Astrocyte (in vitro differentiated cells and primary cell): Measurements from ENCODE around the gene LEMD2. TPM values are rescaled to one million over a fixed set of nuclear protein-coding genes. Genes with fewer than 3 reads are reported as not detected.

Experiments used
- DNase-seq: peaks from one replicate; pipeline ENCODE4 v3.0.0-alpha.2; 2010; ENCODE audit warnings: low read depth
- FAIRE-seq: peaks from 2 replicates; lab custom pipeline; 2011; peaks lifted over from hg19 to GRCh38; lab: Jason Lieb, UNC
- H2AFZ ChIP-seq: 2 replicates; pipeline ENCODE4 v1.6.0; 2012; ENCODE audit warnings: low read depth, low read length, inconsistent platforms
- H3K27ac ChIP-seq: 2 replicates; pipeline ENCODE4 v1.5.1; 2011; ENCODE audit warnings: low read depth, low read length, inconsistent platforms
- H3K27me3 ChIP-seq: 2 replicates; pipeline ENCODE4 v1.6.0; 2011; ENCODE audit warnings: low read length, inconsistent platforms; ENCODE audit not compliant: insufficient read depth
- H3K36me3 ChIP-seq: 2 replicates; pipeline ENCODE4 v1.5.1; 2011; ENCODE audit warnings: low read length, inconsistent platforms; ENCODE audit not compliant: insufficient read depth
- H3K4me1 ChIP-seq: 2 replicates; pipeline ENCODE4 v1.5.1; 2011; ENCODE audit warnings: low read length, inconsistent platforms; ENCODE audit not compliant: insufficient read depth
- H3K4me2 ChIP-seq: 2 replicates; pipeline ENCODE4 v1.6.0; 2012; ENCODE audit warnings: low read length, inconsistent platforms
- H3K4me3 ChIP-seq: 2 replicates; pipeline ENCODE4 v1.5.1; 2011; ENCODE audit warnings: low read depth, mild to moderate bottlenecking, low read length, inconsistent platforms; ENCODE audit not compliant: insufficient read depth
- H3K79me2 ChIP-seq: 2 replicates; pipeline ENCODE4 v1.6.0; 2012; ENCODE audit warnings: mild to moderate bottlenecking, low read length, inconsistent platforms; ENCODE audit not compliant: insufficient read depth
- H3K9ac ChIP-seq: 2 replicates; pipeline ENCODE4 v1.6.0; 2012; ENCODE audit warnings: mild to moderate bottlenecking, low read length, inconsistent platforms
- H3K9me3 ChIP-seq: 2 replicates; pipeline ENCODE4 v1.5.1; 2012; ENCODE audit warnings: low read depth, mild to moderate bottlenecking, low read length, inconsistent platforms; ENCODE audit not compliant: insufficient read depth
- H4K20me1 ChIP-seq: 2 replicates; pipeline ENCODE4 v1.6.0; 2012; ENCODE audit warnings: low read length, inconsistent platforms; ENCODE audit not compliant: insufficient read depth
- H3K27ac Mint-ChIP-seq: one replicate; pipeline ENCODE4 v1.8.0; 2021; ENCODE audit warnings: mild to moderate bottlenecking, mixed read lengths; ENCODE audit not compliant: unreplicated experiment
- H3K27me3 Mint-ChIP-seq: one replicate; pipeline ENCODE4 v1.8.0; 2021; ENCODE audit warnings: low read depth, mixed read lengths; ENCODE audit not compliant: unreplicated experiment
- H3K36me3 Mint-ChIP-seq: one replicate; pipeline ENCODE4 v1.8.0; 2021; ENCODE audit warnings: low read depth, mixed read lengths; ENCODE audit not compliant: unreplicated experiment
- H3K4me1 Mint-ChIP-seq: one replicate; pipeline ENCODE4 v1.8.0; 2021; ENCODE audit warnings: low read depth, mixed read lengths; ENCODE audit not compliant: unreplicated experiment
- H3K4me3 Mint-ChIP-seq: one replicate; pipeline ENCODE4 v1.8.0; 2021; ENCODE audit warnings: mild to moderate bottlenecking, moderate library complexity, mixed read lengths; ENCODE audit not compliant: unreplicated experiment
- H3K9me3 Mint-ChIP-seq: one replicate; pipeline ENCODE4 v1.8.0; 2021; ENCODE audit warnings: mild to moderate bottlenecking, mixed read lengths; ENCODE audit not compliant: unreplicated experiment
- CTCF ChIP-seq: IDR thresholded peaks from 2 replicates; pipeline ENCODE4 v1.5.1; 2011; ENCODE audit warnings: low read depth, mild to moderate bottlenecking, inconsistent platforms, low read length, moderate library complexity; ENCODE audit not compliant: insufficient read depth
- EZH2 ChIP-seq: IDR thresholded peaks from 2 replicates; pipeline ENCODE4 v1.6.1; 2012; ENCODE audit warnings: mild to moderate bottlenecking, low read length, inconsistent platforms; ENCODE audit not compliant: insufficient read depth
- total RNA-seq: library from RNA; stranded (reverse); gene quantifications from 2 replicates; pipeline ENCODE4 v1.2.1, GENCODE V29; 2021

LEMD2 gene
- total RNA-seq, 1 donor from 2014 or later: 62.2 TPM

- no peak for DNase-seq
Observed at GRCh38 chr6:33789550-33789895, 593 bp upstream of the LEMD2 start.

GRCh38 chr6:33787954-33788693 lies 806 bp downstream of the LEMD2 start:
- Mint-ChIP-seq H3K4me3 (peak overlapping the region; percentile 94), H3K27ac (peak overlapping the region; percentile 95), H3K9me3 (no peaks in the 10 kb centered on the region), H3K27me3 (no peaks in the 10 kb centered on the region), H3K36me3 (peaks cover 11% of the 10 kb centered on the region), H3K4me1 (peaks cover 60% of the 10 kb centered on the region)
- Histone ChIP-seq H3K27me3 (peaks cover 8% of the 10 kb centered on the region), H3K4me3 (peak overlapping the region; percentile 75), H3K4me2 (peak overlapping the region; percentile 91), H2AFZ (peak overlapping the region; percentile 86), H3K79me2 (peaks cover 59% of the 10 kb centered on the region), H3K9ac (peak overlapping the region; percentile 94), H3K27ac (peak overlapping the region; percentile 83), H3K36me3 (peaks cover 14% of the 10 kb centered on the region), H3K4me1 (peaks cover 34% of the 10 kb centered on the region), H4K20me1 (peaks cover 40% of the 10 kb centered on the region), H3K9me3 (no peaks in the 10 kb centered on the region)
- no peak for FAIRE-seq
- TF ChIP-seq EZH2 (no peak), CTCF (no peak)
- peak; percentile 76 for DNase-seq

More at GRCh38 chr6:33789550-33789895, 593 bp upstream of the LEMD2 start:
- TF ChIP-seq EZH2 (no peak), CTCF (no peak)
- Histone ChIP-seq H3K79me2 (peaks cover 52% of the 10 kb centered on the region), H3K27me3 (peaks cover 18% of the 10 kb centered on the region), H2AFZ (peak overlapping the region; percentile 86), H3K27ac (peak overlapping the region; percentile 83), H3K9me3 (no peaks in the 10 kb centered on the region), H4K20me1 (peaks cover 32% of the 10 kb centered on the region), H3K4me1 (peaks cover 34% of the 10 kb centered on the region), H3K36me3 (peaks cover 3% of the 10 kb centered on the region), H3K4me2 (peak overlapping the region; percentile 91), H3K9ac (peak overlapping the region; percentile 94), H3K4me3 (peak overlapping the region; percentile 75)
- FAIRE-seq: no peak
- Mint-ChIP-seq H3K27ac (peak overlapping the region; percentile 98), H3K9me3 (no peaks in the 10 kb centered on the region), H3K27me3 (peaks cover 6% of the 10 kb centered on the region), H3K4me3 (peak overlapping the region; percentile 87), H3K4me1 (peaks cover 53% of the 10 kb centered on the region), H3K36me3 (peaks cover 6% of the 10 kb centered on the region)
